C4-2B (cell line): Measurements from ENCODE around the gene INTS7.

ENCODE experiments used
- CTCF ChIP-seq: fragments of 450-650 bp; conservative IDR thresholded peaks from 2 replicates; pipeline ENCODE4 v1.5.1; 2017; ENCODE audit warnings: mild to moderate bottlenecking
- ZFX ChIP-seq: fragments of 450-650 bp; IDR thresholded peaks from 2 replicates; pipeline ENCODE4 v1.6.1; 2017

DNA sequence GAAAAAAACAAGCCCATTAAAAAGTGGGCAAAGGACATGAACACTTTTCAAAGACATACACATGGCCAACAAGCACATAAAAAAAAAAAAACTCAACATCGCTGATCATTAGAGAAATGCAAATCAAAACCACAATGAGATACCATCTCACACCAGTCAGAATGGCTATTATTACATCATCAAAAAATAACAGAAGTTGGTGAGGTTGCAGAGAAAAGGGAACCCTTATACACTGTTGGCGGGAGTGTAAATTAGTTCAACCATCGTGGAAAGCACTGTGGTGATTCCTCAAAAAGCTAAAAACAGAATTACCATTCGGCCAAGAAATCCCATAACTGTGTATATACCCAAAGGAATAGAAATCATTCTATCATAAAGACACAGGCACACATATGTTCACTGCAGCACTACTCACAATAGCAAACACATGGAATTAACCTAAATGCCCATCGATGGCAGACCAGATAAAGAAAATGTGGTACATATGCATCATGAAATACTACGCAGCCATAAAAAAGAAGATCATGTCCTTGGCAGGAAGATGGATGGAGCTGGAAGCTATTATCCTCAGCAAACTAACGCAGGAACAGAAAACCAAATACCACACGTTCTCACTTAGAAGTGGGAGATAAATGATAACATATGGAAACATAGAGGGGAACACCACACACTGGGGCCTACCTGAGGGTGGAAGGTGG lies 70.1 kb downstream of the INTS7 start:
- no peak for TF ChIP-seq CTCF
- no peak for TF ChIP-seq ZFX
